Activated B cell treated with CpG ODN at 0.5 μM for 24 hours (primary cell): ENCODE data around the gene USH1C. TPM values are rescaled to one million over a fixed set of nuclear protein-coding genes. Genes with fewer than 3 reads are reported as not detected.

ENCODE experiments used
- ATAC-seq: fragments of 200-7000 bp; cut with Tn5 transposase; one replicate; pipeline ENCODE4 v1.10.0; 2021; ENCODE audit warnings: low read depth, mild to moderate bottlenecking, moderate library complexity
- CTCF ChIA-PET: fragments of 350-600 bp; sonication (Branson Sonifier 250); formaldehyde crosslinking; loops from one replicate; lab custom pipeline; 2021; ENCODE audit warnings: antibody characterized with exemption; lab: Charles Lee
- POLR2A ChIA-PET: fragments of 350-600 bp; sonication (Branson Sonifier 250); formaldehyde crosslinking; loops from one replicate; lab custom pipeline; 2021; ENCODE audit warnings: antibody characterized with exemption; lab: Charles Lee
- DNase-seq: peaks from one replicate; pipeline ENCODE4 v3.0.0; 2022
- H3K27ac Mint-ChIP-seq: one replicate; pipeline ENCODE4 v1.8.0; 2020; ENCODE audit warnings: mixed read lengths
- H3K27me3 Mint-ChIP-seq: one replicate; pipeline ENCODE4 v1.8.0; 2021; ENCODE audit warnings: mixed read lengths
- H3K36me3 Mint-ChIP-seq: one replicate; pipeline ENCODE4 v1.8.0; 2021; ENCODE audit warnings: low read depth, mixed read lengths
- H3K4me1 Mint-ChIP-seq: one replicate; pipeline ENCODE4 v1.8.0; 2021; ENCODE audit warnings: mixed read lengths
- H3K4me3 Mint-ChIP-seq: one replicate; pipeline ENCODE4 v1.8.0; 2020; ENCODE audit warnings: mild to moderate bottlenecking, mixed read lengths
- H3K9me3 Mint-ChIP-seq: one replicate; pipeline ENCODE4 v1.8.0; 2020; ENCODE audit warnings: mixed read lengths
- intact Hi-C: fragments of 100-400 bp; cut with micrococcal nuclease; formaldehyde crosslinking; loops from one replicate; pipeline ENCODE4 v1.15.1; 2024
- total RNA-seq: library from RNA; stranded (reverse); gene quantifications from 2 replicates; pipeline ENCODE4 v1.2.3, GENCODE V29; 2022
- TF ChIP-seq, protein P1 (sequence below): fragments of 200-600 bp; IDR thresholded peaks from one replicate; pipeline ENCODE4 v1.8.0; 2022; ENCODE audit warnings: antibody characterized with exemption, mild to moderate bottlenecking

Gene USH1C
- total RNA-seq: not detected in 2 replicates

DNA sequence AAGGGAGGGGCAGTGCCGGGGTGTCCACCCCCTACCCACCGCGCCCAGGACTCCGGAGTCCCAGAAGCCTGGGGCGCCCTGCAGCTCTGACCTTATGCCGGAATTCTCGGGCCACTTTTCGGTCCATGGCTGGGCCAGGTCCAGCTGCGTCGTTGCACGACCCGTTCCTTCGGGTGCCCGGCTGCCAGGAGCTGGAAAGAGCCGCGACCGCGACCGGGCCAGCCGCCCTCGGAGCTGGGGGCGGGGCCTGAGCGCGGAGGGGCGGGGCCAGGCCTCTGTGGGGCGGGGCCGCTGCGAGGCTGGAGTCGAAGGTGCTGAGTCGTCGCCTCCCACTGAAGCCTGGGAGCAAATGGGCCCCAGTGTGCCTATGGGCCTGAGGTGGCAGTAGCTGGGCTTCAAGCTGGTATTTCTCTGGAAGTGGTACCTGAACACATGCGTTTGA lies at the start of gene USH1C:
TSS of gene USH1C (minus strand) at position 236 of the 442 bp plus-strand sequence. CDS start at position 127, 109 bp downstream.
- H3K36me3 Mint-ChIP-seq: no peaks in the 10 kb centered on the region
- H3K4me3 Mint-ChIP-seq: no peak within 1 kb of the TSS
- intact Hi-C loops: no loop called here
- peaks cover 47% of the 10 kb centered on the region for H3K27me3 Mint-ChIP-seq
- H3K4me1 Mint-ChIP-seq: no peaks in the 10 kb centered on the region
- DNase-seq (no peak), ATAC-seq (no peak)
- H3K27ac Mint-ChIP-seq: no peak within 1 kb of the TSS
- ChIA-PET CTCF (no interaction called here), POLR2A (no interaction called here)
- TF ChIP-seq, protein P1, sequence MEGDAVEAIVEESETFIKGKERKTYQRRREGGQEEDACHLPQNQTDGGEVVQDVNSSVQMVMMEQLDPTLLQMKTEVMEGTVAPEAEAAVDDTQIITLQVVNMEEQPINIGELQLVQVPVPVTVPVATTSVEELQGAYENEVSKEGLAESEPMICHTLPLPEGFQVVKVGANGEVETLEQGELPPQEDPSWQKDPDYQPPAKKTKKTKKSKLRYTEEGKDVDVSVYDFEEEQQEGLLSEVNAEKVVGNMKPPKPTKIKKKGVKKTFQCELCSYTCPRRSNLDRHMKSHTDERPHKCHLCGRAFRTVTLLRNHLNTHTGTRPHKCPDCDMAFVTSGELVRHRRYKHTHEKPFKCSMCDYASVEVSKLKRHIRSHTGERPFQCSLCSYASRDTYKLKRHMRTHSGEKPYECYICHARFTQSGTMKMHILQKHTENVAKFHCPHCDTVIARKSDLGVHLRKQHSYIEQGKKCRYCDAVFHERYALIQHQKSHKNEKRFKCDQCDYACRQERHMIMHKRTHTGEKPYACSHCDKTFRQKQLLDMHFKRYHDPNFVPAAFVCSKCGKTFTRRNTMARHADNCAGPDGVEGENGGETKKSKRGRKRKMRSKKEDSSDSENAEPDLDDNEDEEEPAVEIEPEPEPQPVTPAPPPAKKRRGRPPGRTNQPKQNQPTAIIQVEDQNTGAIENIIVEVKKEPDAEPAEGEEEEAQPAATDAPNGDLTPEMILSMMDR: no peak
- H3K9me3 Mint-ChIP-seq: no peaks in the 10 kb centered on the region

DNA sequence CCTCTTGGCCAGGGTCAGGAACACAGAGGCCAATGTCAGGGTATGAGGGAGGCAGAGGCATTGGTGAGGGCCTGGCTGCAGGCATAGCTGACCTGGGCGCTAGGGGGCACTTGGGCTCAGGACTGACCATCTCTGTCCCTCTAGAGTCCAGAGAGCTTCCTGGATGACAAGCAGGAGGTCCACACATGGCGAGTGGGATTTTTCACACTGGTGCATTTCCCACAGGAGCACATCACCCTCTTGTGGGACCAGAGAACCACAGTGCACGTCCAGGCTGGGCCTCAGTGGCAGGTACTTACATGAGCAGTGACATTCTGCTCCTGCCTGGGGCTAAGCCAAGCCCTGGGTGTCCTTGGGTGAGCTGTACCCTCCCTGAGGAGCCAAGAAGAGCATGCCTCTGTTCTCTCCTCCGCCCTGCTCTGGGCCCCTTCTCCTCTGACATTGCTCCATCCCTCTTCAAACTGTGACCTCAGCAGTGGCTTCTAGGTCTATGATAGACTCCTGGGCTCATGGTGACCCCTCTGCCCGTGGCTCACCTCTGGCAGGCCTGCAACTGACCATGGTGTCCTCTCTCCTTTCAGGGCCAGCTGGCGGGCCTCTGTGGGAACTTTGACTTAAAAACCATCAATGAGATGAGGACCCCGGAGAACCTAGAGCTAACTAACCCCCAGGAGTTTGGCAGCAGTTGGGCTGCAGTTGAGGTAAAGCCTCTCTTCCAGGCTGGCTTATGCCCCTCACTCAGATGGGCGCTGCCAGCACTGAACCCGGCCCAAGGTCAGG lies 49.4 kb upstream of the USH1C start:
- intact Hi-C loops: no loop called here
- CTCF ChIA-PET: no interaction called here
- ATAC-seq: no peak
- Mint-ChIP-seq H3K27me3 (peaks cover 4% of the 10 kb centered on the region), H3K4me3 (no peak overlapping the region), H3K9me3 (no peaks in the 10 kb centered on the region), H3K36me3 (no peaks in the 10 kb centered on the region), H3K27ac (no peak overlapping the region), H3K4me1 (no peaks in the 10 kb centered on the region)
- TF ChIP-seq, protein P1: no peak
- no peak for DNase-seq
- POLR2A ChIA-PET: no interaction called here

DNA sequence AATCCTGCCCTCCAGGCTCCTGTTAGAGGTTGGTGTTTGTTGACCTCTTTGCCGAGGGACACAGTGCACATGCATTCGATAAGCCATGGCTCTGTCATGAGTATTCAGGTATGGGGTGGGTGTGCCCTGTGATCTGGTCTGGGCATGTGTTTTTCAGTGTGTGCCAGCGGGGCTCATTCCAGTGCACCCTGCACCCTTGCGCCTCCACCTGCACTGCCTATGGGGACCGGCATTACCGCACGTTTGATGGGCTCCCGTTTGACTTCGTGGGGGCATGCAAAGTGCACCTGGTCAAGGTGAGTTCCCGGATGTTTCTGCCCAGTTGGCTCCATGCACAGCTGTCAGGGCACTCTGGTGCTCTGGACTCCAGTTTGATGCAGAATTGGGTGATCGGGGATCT lies 47.1 kb upstream of the USH1C start:
- Mint-ChIP-seq H3K4me3 (no peak overlapping the region), H3K27ac (no peak overlapping the region), H3K27me3 (peaks cover 4% of the 10 kb centered on the region), H3K4me1 (no peaks in the 10 kb centered on the region), H3K9me3 (no peaks in the 10 kb centered on the region), H3K36me3 (no peaks in the 10 kb centered on the region)
- ChIA-PET POLR2A (no interaction called here), CTCF (no interaction called here)
- intact Hi-C loops: no loop called here
- TF ChIP-seq, protein P1: no peak
- ATAC-seq: no peak
- no peak for DNase-seq

DNA sequence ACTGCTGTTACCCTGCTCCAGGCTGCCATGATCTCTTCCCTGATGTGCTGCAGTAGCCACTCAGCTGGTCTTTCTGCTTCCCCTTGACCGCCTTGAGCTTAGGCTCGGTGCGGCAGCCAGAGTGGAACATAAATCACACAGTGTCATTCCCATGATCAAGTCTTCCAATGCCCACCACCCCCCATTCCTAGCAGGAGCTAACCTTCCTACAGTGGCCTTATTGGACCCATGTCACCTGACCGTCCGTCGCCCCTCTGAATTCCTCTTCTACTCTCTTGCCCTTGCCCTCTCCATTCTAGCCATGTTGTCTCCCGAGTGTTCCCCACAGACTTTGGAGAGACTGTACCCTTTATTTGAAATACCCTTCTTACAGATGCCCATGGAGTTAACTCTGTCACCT lies 46.2 kb upstream of the USH1C start:
- H3K9me3 Mint-ChIP-seq: no peaks in the 10 kb centered on the region
- H3K4me3 Mint-ChIP-seq: no peak overlapping the region
- no peaks in the 10 kb centered on the region for H3K4me1 Mint-ChIP-seq
- POLR2A ChIA-PET: no interaction called here
- CTCF ChIA-PET: no interaction called here
- TF ChIP-seq, protein P1: no peak
- no peak overlapping the region for H3K27ac Mint-ChIP-seq
- H3K36me3 Mint-ChIP-seq: no peaks in the 10 kb centered on the region
- intact Hi-C loops: no loop called here
- H3K27me3 Mint-ChIP-seq: peaks cover 4% of the 10 kb centered on the region
- ATAC-seq (no peak), DNase-seq (peak; percentile 4)

DNA sequence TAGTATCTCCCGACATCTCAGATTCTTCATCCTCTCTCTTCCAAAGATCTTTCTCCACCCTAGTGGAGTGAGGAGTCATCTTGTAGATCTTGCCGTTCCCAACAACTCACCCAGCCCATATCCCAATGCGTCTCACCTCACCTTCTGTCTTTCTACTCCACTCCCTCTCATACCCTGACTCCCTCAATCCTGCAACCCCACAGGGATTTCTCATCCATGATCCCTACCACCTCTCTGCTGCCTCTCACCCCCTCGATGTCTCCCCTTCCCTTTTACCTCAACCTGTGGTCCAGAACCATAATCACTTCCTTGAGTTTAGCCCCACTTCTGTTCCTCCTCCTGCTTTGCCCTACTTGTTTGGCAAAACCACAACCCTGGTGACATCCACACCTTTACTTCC lies 44.5 kb upstream of the USH1C start:
- Mint-ChIP-seq H3K27me3 (peaks cover 4% of the 10 kb centered on the region), H3K27ac (no peak overlapping the region), H3K4me3 (no peak overlapping the region), H3K9me3 (no peaks in the 10 kb centered on the region), H3K36me3 (no peaks in the 10 kb centered on the region), H3K4me1 (no peaks in the 10 kb centered on the region)
- POLR2A ChIA-PET: no interaction called here
- DNase-seq: no peak
- CTCF ChIA-PET: no interaction called here
- intact Hi-C loops: no loop called here
- TF ChIP-seq, protein P1: no peak
- no peak for ATAC-seq
